Measurements from ENCODE around the gene HELZ.

HELZ gene

GRCh38 chr17:67066717-67067116 lies 178.3 kb downstream of the HELZ start:
- Histone ChIP-seq H2BK5ac (ENCODE audit: low read depth, low read length, poor library complexity, severe bottlenecking) (no peak overlapping the region), H3K4me3 (ENCODE audit: insufficient read depth in 1 of 2, low read depth in 1 of 2, low read length in 2 of 2) (no peak overlapping the region), H3K27ac (ENCODE audit: low read length, poor library complexity, severe bottlenecking) (no peak overlapping the region), H2AFZ (ENCODE audit: low read depth, low read length) (no peak overlapping the region), H3K23ac (ENCODE audit: low read length in 2 of 2) (no peak overlapping the region), H2AK5ac (ENCODE audit: low read length, severe bottlenecking) (no peak overlapping the region), H3K4me2 (ENCODE audit: low read length, poor library complexity, severe bottlenecking) (no peak overlapping the region), H3K27me3 (ENCODE audit: control insufficient read depth in 1 of 2, insufficient read depth in 1 of 2, low read length in 2 of 2) (no peaks in the 10 kb centered on the region), H3K4me1 (ENCODE audit: control insufficient read depth, insufficient read depth, low read depth, low read length) (no peaks in the 10 kb centered on the region), H3K4ac (ENCODE audit: low read depth in 1 of 2, low read length in 2 of 2) (no peak overlapping the region), H3K79me1 (replicated peaks; ENCODE audit: low read length, poor library complexity, severe bottlenecking) (peaks cover 4% of the 10 kb centered on the region), H2BK120ac (ENCODE audit: low read depth, low read length) (no peak overlapping the region), H3K36me3 (ENCODE audit: control insufficient read depth in 1 of 2, insufficient read depth in 2 of 2, low read depth in 1 of 2, low read length in 2 of 2) (no peaks in the 10 kb centered on the region), H2BK12ac (ENCODE audit: low read length in 2 of 2) (no peak overlapping the region), H3K9me3 (ENCODE audit: control insufficient read depth, low read length) (no peaks in the 10 kb centered on the region), H3K14ac (ENCODE audit: low read length in 2 of 2) (no peak overlapping the region), H4K91ac (ENCODE audit: low read length) (no peak overlapping the region), H3K18ac (ENCODE audit: low read depth in 1 of 2, low read length in 2 of 2) (no peak overlapping the region), H2BK15ac (ENCODE audit: low read depth, poor library complexity, severe bottlenecking) (no peak overlapping the region), H4K8ac (ENCODE audit: low read length) (no peak overlapping the region), H3K9ac (ENCODE audit: low read length) (no peak overlapping the region)
- 72% methylated on average over 2 of the region's 2 CpGs for WGBS
- DNase-seq = no peak

DNA sequence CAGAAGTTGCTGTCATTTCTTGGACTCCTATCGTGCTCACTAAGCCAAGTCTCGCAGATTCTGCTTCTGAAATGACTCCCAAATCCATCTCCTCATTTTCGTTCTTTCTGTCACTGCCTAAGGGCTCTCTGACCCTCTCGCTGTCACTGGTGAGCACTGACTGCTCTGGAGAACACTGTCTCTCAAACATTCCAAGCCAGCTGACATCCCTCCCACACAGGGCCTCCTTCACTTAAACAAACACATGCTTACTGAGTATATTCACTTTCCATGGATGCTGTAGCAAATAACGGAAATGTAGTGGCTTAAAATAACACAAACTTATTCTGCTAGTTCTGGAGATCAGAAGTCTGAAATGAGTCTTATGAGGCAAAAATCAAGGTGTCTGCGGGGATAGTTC lies 181.9 kb downstream of the HELZ start:
- Histone ChIP-seq H3K79me1 (replicated peaks; ENCODE audit: low read length, poor library complexity, severe bottlenecking) (no peaks in the 10 kb centered on the region), H3K14ac (ENCODE audit: low read length in 2 of 2) (no peak overlapping the region), H3K27me3 (ENCODE audit: control insufficient read depth in 1 of 2, insufficient read depth in 1 of 2, low read length in 2 of 2) (no peaks in the 10 kb centered on the region), H3K4me1 (ENCODE audit: control insufficient read depth, insufficient read depth, low read depth, low read length) (no peaks in the 10 kb centered on the region), H3K18ac (ENCODE audit: low read depth in 1 of 2, low read length in 2 of 2) (no peak overlapping the region), H2BK5ac (ENCODE audit: low read depth, low read length, poor library complexity, severe bottlenecking) (no peak overlapping the region), H3K23ac (ENCODE audit: low read length in 2 of 2) (no peak overlapping the region), H2BK15ac (ENCODE audit: low read depth, poor library complexity, severe bottlenecking) (no peak overlapping the region), H3K4me3 (ENCODE audit: insufficient read depth in 1 of 2, low read depth in 1 of 2, low read length in 2 of 2) (no peak overlapping the region), H4K91ac (ENCODE audit: low read length) (no peak overlapping the region), H2BK120ac (ENCODE audit: low read depth, low read length) (no peak overlapping the region), H4K8ac (ENCODE audit: low read length) (no peak overlapping the region), H3K4ac (ENCODE audit: low read depth in 1 of 2, low read length in 2 of 2) (no peak overlapping the region), H2AFZ (ENCODE audit: low read depth, low read length) (no peak overlapping the region), H3K9ac (ENCODE audit: low read length) (no peak overlapping the region), H3K4me2 (ENCODE audit: low read length, poor library complexity, severe bottlenecking) (no peak overlapping the region), H2AK5ac (ENCODE audit: low read length, severe bottlenecking) (no peak overlapping the region), H3K36me3 (ENCODE audit: control insufficient read depth in 1 of 2, insufficient read depth in 2 of 2, low read depth in 1 of 2, low read length in 2 of 2) (no peaks in the 10 kb centered on the region), H3K9me3 (ENCODE audit: control insufficient read depth, low read length) (no peaks in the 10 kb centered on the region), H2BK12ac (ENCODE audit: low read length in 2 of 2) (no peak overlapping the region), H3K27ac (ENCODE audit: low read length, poor library complexity, severe bottlenecking) (no peak overlapping the region)
- no peak for DNase-seq
- 88% methylated on average over 6 of the region's 6 CpGs for WGBS

DNA sequence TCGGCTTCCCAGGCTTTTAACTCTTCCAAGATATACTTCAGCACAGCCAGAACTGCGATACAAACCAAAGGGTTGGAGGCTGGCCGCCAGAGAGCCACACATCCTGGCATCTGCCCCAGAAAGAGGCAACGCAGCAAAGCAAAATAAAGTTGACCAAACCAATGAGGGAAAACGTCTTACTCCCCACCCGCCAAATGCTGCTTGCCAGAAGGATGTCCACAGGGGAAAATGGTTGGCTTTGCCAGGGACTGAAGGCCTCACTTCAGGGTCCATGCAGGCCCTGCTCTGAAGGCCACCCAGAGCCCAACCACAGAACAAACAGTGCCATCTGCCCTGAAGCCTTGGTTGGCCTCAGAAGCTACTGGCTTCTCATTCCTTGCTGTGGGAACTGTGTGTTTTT lies 185.6 kb downstream of the HELZ start:
- H3K4me2 ChIP-seq (ENCODE audit: low read length, poor library complexity, severe bottlenecking) = no peak overlapping the region
- no peaks in the 10 kb centered on the region for H3K36me3 ChIP-seq (ENCODE audit: control insufficient read depth in 1 of 2, insufficient read depth in 2 of 2, low read depth in 1 of 2, low read length in 2 of 2)
- H2BK120ac ChIP-seq (ENCODE audit: low read depth, low read length) = no peak overlapping the region
- H3K14ac ChIP-seq (ENCODE audit: low read length in 2 of 2) = no peak overlapping the region
- H4K8ac ChIP-seq (ENCODE audit: low read length) = no peak overlapping the region
- no peak overlapping the region for H3K9ac ChIP-seq (ENCODE audit: low read length)
- H3K4ac ChIP-seq (ENCODE audit: low read depth in 1 of 2, low read length in 2 of 2) = no peak overlapping the region
- no peak overlapping the region for H2AFZ ChIP-seq (ENCODE audit: low read depth, low read length)
- H3K4me1 ChIP-seq (ENCODE audit: control insufficient read depth, insufficient read depth, low read depth, low read length) = no peaks in the 10 kb centered on the region
- no peak for DNase-seq
- no peak overlapping the region for H2BK15ac ChIP-seq (ENCODE audit: low read depth, poor library complexity, severe bottlenecking)
- no peak overlapping the region for H3K18ac ChIP-seq (ENCODE audit: low read depth in 1 of 2, low read length in 2 of 2)
- H3K23ac ChIP-seq (ENCODE audit: low read length in 2 of 2) = no peak overlapping the region
- H2AK5ac ChIP-seq (ENCODE audit: low read length, severe bottlenecking) = no peak overlapping the region
- no peak overlapping the region for H2BK5ac ChIP-seq (ENCODE audit: low read depth, low read length, poor library complexity, severe bottlenecking)
- no peaks in the 10 kb centered on the region for H3K79me1 ChIP-seq (replicated peaks; ENCODE audit: low read length, poor library complexity, severe bottlenecking)
- no peak overlapping the region for H2BK12ac ChIP-seq (ENCODE audit: low read length in 2 of 2)
- no peaks in the 10 kb centered on the region for H3K27me3 ChIP-seq (ENCODE audit: control insufficient read depth in 1 of 2, insufficient read depth in 1 of 2, low read length in 2 of 2)
- H3K4me3 ChIP-seq (ENCODE audit: insufficient read depth in 1 of 2, low read depth in 1 of 2, low read length in 2 of 2) = no peak overlapping the region
- no peaks in the 10 kb centered on the region for H3K9me3 ChIP-seq (ENCODE audit: control insufficient read depth, low read length)
- H4K91ac ChIP-seq (ENCODE audit: low read length) = no peak overlapping the region
- H3K27ac ChIP-seq (ENCODE audit: low read length, poor library complexity, severe bottlenecking) = no peak overlapping the region
- 89% methylated on average over 6 of the region's 6 CpGs for WGBS

DNA sequence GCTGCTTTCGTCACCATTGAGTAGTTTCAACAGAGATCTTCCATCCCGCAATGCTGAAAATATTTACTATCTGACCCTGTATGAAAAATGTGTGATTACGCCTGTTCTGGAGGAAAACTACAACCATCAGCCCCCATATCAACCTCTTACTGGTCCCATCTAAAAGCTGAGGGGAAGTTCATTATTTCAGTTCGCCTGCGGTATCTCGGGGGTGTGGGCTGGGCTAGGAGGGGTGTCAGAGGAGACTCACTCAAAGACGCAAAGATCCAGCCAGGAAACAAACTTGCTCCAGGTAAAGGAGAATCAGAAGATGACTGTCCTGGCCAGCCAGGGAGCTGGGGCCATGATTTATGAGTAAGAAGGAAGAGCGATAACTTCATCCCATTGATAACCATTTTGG lies 187.0 kb downstream of the HELZ start:
- Histone ChIP-seq H4K91ac (ENCODE audit: low read length) (no peak overlapping the region), H2BK5ac (ENCODE audit: low read depth, low read length, poor library complexity, severe bottlenecking) (no peak overlapping the region), H2BK12ac (ENCODE audit: low read length in 2 of 2) (no peak overlapping the region), H2BK120ac (ENCODE audit: low read depth, low read length) (no peak overlapping the region), H2AK5ac (ENCODE audit: low read length, severe bottlenecking) (no peak overlapping the region), H3K14ac (ENCODE audit: low read length in 2 of 2) (no peak overlapping the region), H3K4ac (ENCODE audit: low read depth in 1 of 2, low read length in 2 of 2) (no peak overlapping the region), H3K4me3 (ENCODE audit: insufficient read depth in 1 of 2, low read depth in 1 of 2, low read length in 2 of 2) (no peak overlapping the region), H3K27me3 (ENCODE audit: control insufficient read depth in 1 of 2, insufficient read depth in 1 of 2, low read length in 2 of 2) (peaks cover 0 to 7% of the 10 kb centered on the region in 2 experiments), H2BK15ac (ENCODE audit: low read depth, poor library complexity, severe bottlenecking) (no peak overlapping the region), H2AFZ (ENCODE audit: low read depth, low read length) (no peak overlapping the region), H3K36me3 (ENCODE audit: control insufficient read depth in 1 of 2, insufficient read depth in 2 of 2, low read depth in 1 of 2, low read length in 2 of 2) (no peaks in the 10 kb centered on the region), H3K27ac (ENCODE audit: low read length, poor library complexity, severe bottlenecking) (no peak overlapping the region), H3K9ac (ENCODE audit: low read length) (no peak overlapping the region), H4K8ac (ENCODE audit: low read length) (no peak overlapping the region), H3K4me2 (ENCODE audit: low read length, poor library complexity, severe bottlenecking) (no peak overlapping the region), H3K23ac (ENCODE audit: low read length in 2 of 2) (no peak overlapping the region), H3K79me1 (replicated peaks; ENCODE audit: low read length, poor library complexity, severe bottlenecking) (no peaks in the 10 kb centered on the region), H3K4me1 (ENCODE audit: control insufficient read depth, insufficient read depth, low read depth, low read length) (no peaks in the 10 kb centered on the region), H3K9me3 (ENCODE audit: control insufficient read depth, low read length) (no peaks in the 10 kb centered on the region), H3K18ac (ENCODE audit: low read depth in 1 of 2, low read length in 2 of 2) (no peak overlapping the region)
- WGBS = over 99% methylated on average over 8 of the region's 8 CpGs
- no peak for DNase-seq

Data from mesenchymal stem cell (in vitro differentiated cells and primary cell).